Measurements from ENCODE around the gene TALDO1.

TALDO1 gene

GRCh38 chr11:790721-791564 lies 43.7 kb downstream of the TALDO1 start:
- H3K9ac ChIP-seq (ENCODE audit: low read length): no peak overlapping the region
- no peak overlapping the region for H3K4me3 ChIP-seq (ENCODE audit: low read length)
- no peak overlapping the region for H3K27ac ChIP-seq (ENCODE audit: low read depth, low read length)
- H3K36me3 ChIP-seq (ENCODE audit: control insufficient read depth, insufficient read depth, low read length): no peaks in the 10 kb centered on the region
- H3K27me3 ChIP-seq (ENCODE audit: control insufficient read depth, insufficient read depth, low read length): peaks cover 6% of the 10 kb centered on the region
- H3K4me1 ChIP-seq (ENCODE audit: control insufficient read depth, insufficient read depth, low read length): no peaks in the 10 kb centered on the region

GRCh38 chr11:791658-792534 lies 44.6 kb downstream of the TALDO1 start:
- no peaks in the 10 kb centered on the region for H3K36me3 ChIP-seq (ENCODE audit: control insufficient read depth, insufficient read depth, low read length)
- no peak overlapping the region for H3K9ac ChIP-seq (ENCODE audit: low read length)
- H3K4me1 ChIP-seq (ENCODE audit: control insufficient read depth, insufficient read depth, low read length): peaks cover 5% of the 10 kb centered on the region
- no peak overlapping the region for H3K4me3 ChIP-seq (ENCODE audit: low read length)
- H3K27me3 ChIP-seq (ENCODE audit: control insufficient read depth, insufficient read depth, low read length): peaks cover 6% of the 10 kb centered on the region
- no peak overlapping the region for H3K27ac ChIP-seq (ENCODE audit: low read depth, low read length)

GRCh38 chr11:792535-792821 lies 45.2 kb downstream of the TALDO1 start:
- H3K36me3 ChIP-seq (ENCODE audit: control insufficient read depth, insufficient read depth, low read length): no peaks in the 10 kb centered on the region
- H3K27me3 ChIP-seq (ENCODE audit: control insufficient read depth, insufficient read depth, low read length): peaks cover 6% of the 10 kb centered on the region
- H3K4me1 ChIP-seq (ENCODE audit: control insufficient read depth, insufficient read depth, low read length): peaks cover 7% of the 10 kb centered on the region
- no peak overlapping the region for H3K4me3 ChIP-seq (ENCODE audit: low read length)
- H3K27ac ChIP-seq (ENCODE audit: low read depth, low read length): no peak overlapping the region
- H3K9ac ChIP-seq (ENCODE audit: low read length): no peak overlapping the region

GRCh38 chr11:792873-793272 lies 45.6 kb downstream of the TALDO1 start:
- Histone ChIP-seq H3K27me3 (ENCODE audit: control insufficient read depth, insufficient read depth, low read length) (peaks cover 6% of the 10 kb centered on the region), H3K4me1 (ENCODE audit: control insufficient read depth, insufficient read depth, low read length) (peaks cover 7% of the 10 kb centered on the region), H3K36me3 (ENCODE audit: control insufficient read depth, insufficient read depth, low read length) (no peaks in the 10 kb centered on the region), H3K9ac (ENCODE audit: low read length) (no peak overlapping the region), H3K27ac (ENCODE audit: low read depth, low read length) (no peak overlapping the region), H3K4me3 (ENCODE audit: low read length) (no peak overlapping the region)

- Histone ChIP-seq H3K4me1 (ENCODE audit: control insufficient read depth, insufficient read depth, low read length) (peaks cover 7% of the 10 kb centered on the region), H3K36me3 (ENCODE audit: control insufficient read depth, insufficient read depth, low read length) (no peaks in the 10 kb centered on the region), H3K9ac (ENCODE audit: low read length) (no peak overlapping the region), H3K4me3 (ENCODE audit: low read length) (no peak overlapping the region), H3K27me3 (ENCODE audit: control insufficient read depth, insufficient read depth, low read length) (peaks cover 6% of the 10 kb centered on the region), H3K27ac (ENCODE audit: low read depth, low read length) (no peak overlapping the region)
Observed at GRCh38 chr11:793556-793955, 46.3 kb downstream of the TALDO1 start.

- Histone ChIP-seq H3K27ac (ENCODE audit: low read depth, low read length) (no peak overlapping the region), H3K4me1 (ENCODE audit: control insufficient read depth, insufficient read depth, low read length) (peaks cover 7% of the 10 kb centered on the region), H3K36me3 (ENCODE audit: control insufficient read depth, insufficient read depth, low read length) (no peaks in the 10 kb centered on the region), H3K27me3 (ENCODE audit: control insufficient read depth, insufficient read depth, low read length) (peaks cover 5% of the 10 kb centered on the region), H3K9ac (ENCODE audit: low read length) (no peak overlapping the region), H3K4me3 (ENCODE audit: low read length) (no peak overlapping the region)
Observed at GRCh38 chr11:794013-794765, 46.9 kb downstream of the TALDO1 start.

GRCh38 chr11:794766-795633 lies 47.7 kb downstream of the TALDO1 start:
- Histone ChIP-seq H3K27me3 (ENCODE audit: control insufficient read depth, insufficient read depth, low read length) (no peaks in the 10 kb centered on the region), H3K36me3 (ENCODE audit: control insufficient read depth, insufficient read depth, low read length) (peaks cover 3% of the 10 kb centered on the region), H3K27ac (ENCODE audit: low read depth, low read length) (no peak overlapping the region), H3K4me1 (ENCODE audit: control insufficient read depth, insufficient read depth, low read length) (peaks cover 7% of the 10 kb centered on the region), H3K4me3 (ENCODE audit: low read length) (peak overlapping the region; percentile 71), H3K9ac (ENCODE audit: low read length) (no peak overlapping the region)

GRCh38 chr11:795634-796564 lies 48.6 kb downstream of the TALDO1 start:
- Histone ChIP-seq H3K4me3 (ENCODE audit: low read length) (peak overlapping the region; percentile 71), H3K36me3 (ENCODE audit: control insufficient read depth, insufficient read depth, low read length) (peaks cover 3% of the 10 kb centered on the region), H3K9ac (ENCODE audit: low read length) (peak overlapping the region; percentile 40), H3K27me3 (ENCODE audit: control insufficient read depth, insufficient read depth, low read length) (no peaks in the 10 kb centered on the region), H3K4me1 (ENCODE audit: control insufficient read depth, insufficient read depth, low read length) (peaks cover 7% of the 10 kb centered on the region), H3K27ac (ENCODE audit: low read depth, low read length) (peak overlapping the region; percentile 77)

- H3K4me1 ChIP-seq (ENCODE audit: control insufficient read depth, insufficient read depth, low read length): peaks cover 7% of the 10 kb centered on the region
- peak overlapping the region; percentile 52 for H3K9ac ChIP-seq (ENCODE audit: low read length)
- no peaks in the 10 kb centered on the region for H3K27me3 ChIP-seq (ENCODE audit: control insufficient read depth, insufficient read depth, low read length)
- H3K36me3 ChIP-seq (ENCODE audit: control insufficient read depth, insufficient read depth, low read length): peaks cover 3% of the 10 kb centered on the region
- peak overlapping the region; percentile 77 for H3K27ac ChIP-seq (ENCODE audit: low read depth, low read length)
- H3K4me3 ChIP-seq (ENCODE audit: low read length): peak overlapping the region; percentile 71
Observed at GRCh38 chr11:796565-797295, 49.5 kb downstream of the TALDO1 start.

GRCh38 chr11:797296-798092 lies 50.2 kb downstream of the TALDO1 start:
- Histone ChIP-seq H3K36me3 (ENCODE audit: control insufficient read depth, insufficient read depth, low read length) (peaks cover 3% of the 10 kb centered on the region), H3K4me1 (ENCODE audit: control insufficient read depth, insufficient read depth, low read length) (peaks cover 7% of the 10 kb centered on the region), H3K27ac (ENCODE audit: low read depth, low read length) (peak overlapping the region; percentile 77), H3K4me3 (ENCODE audit: low read length) (peak overlapping the region; percentile 71), H3K27me3 (ENCODE audit: control insufficient read depth, insufficient read depth, low read length) (no peaks in the 10 kb centered on the region), H3K9ac (ENCODE audit: low read length) (peak overlapping the region; percentile 52)

Data from rectal smooth muscle tissue (tissue), 1 donor.